ENCODE results near the gene CAMK2A.

CAMK2A gene

DNA sequence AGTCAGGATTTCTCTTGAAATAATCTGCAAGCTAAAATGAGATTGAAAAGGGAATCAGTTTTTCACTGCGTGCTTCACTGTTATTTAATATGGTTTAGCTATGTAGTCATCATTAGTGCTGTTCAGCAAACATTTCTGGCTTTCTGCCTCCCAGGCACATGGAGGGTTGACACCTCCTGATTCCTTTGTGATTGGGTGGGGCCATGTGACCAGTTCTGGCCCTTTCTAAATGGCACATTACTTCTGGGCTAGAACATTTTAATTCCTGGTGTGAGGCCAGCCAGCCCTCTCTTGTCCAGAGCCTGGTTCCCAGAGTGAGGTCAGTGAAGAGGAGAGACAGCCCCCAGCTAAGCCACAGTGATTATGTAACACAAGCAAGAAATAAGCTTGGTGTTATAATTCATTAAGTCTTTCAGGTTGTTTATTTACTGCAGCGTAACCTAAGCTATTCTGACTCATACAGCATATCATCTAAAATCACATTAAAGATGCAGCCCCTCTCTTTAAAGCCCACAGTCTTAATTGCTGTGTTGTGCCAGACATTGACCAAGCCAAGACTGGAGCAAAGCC lies 30.6 kb upstream of the CAMK2A start:
- Histone ChIP-seq H3K4me3 (replicated peaks; ENCODE audit: insufficient read depth, low read length) (no peak overlapping the region), H3K27me3 (ENCODE audit: insufficient read depth, poor library complexity, severe bottlenecking) (no peaks in the 10 kb centered on the region), H3K27ac (replicated peaks) (no peak overlapping the region)
- no peak for DNase-seq (ENCODE audit: low read depth in 1 of 2, low spot score in 1 of 2)
- TF ChIP-seq SPI1 (IDR thresholded peaks at IDR 0.05; ENCODE audit: borderline replicate concordance, low read depth), result no peak
- no peak for TF ChIP-seq CTCF (IDR thresholded peaks at IDR 0.05; ENCODE audit: insufficient read depth, low read length)
- TF ChIP-seq GABPA (IDR thresholded peaks at IDR 0.05; ENCODE audit: low read depth), result no peak
- TF ChIP-seq, protein P1, sequence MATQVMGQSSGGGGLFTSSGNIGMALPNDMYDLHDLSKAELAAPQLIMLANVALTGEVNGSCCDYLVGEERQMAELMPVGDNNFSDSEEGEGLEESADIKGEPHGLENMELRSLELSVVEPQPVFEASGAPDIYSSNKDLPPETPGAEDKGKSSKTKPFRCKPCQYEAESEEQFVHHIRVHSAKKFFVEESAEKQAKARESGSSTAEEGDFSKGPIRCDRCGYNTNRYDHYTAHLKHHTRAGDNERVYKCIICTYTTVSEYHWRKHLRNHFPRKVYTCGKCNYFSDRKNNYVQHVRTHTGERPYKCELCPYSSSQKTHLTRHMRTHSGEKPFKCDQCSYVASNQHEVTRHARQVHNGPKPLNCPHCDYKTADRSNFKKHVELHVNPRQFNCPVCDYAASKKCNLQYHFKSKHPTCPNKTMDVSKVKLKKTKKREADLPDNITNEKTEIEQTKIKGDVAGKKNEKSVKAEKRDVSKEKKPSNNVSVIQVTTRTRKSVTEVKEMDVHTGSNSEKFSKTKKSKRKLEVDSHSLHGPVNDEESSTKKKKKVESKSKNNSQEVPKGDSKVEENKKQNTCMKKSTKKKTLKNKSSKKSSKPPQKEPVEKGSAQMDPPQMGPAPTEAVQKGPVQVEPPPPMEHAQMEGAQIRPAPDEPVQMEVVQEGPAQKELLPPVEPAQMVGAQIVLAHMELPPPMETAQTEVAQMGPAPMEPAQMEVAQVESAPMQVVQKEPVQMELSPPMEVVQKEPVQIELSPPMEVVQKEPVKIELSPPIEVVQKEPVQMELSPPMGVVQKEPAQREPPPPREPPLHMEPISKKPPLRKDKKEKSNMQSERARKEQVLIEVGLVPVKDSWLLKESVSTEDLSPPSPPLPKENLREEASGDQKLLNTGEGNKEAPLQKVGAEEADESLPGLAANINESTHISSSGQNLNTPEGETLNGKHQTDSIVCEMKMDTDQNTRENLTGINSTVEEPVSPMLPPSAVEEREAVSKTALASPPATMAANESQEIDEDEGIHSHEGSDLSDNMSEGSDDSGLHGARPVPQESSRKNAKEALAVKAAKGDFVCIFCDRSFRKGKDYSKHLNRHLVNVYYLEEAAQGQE (IDR thresholded peaks at IDR 0.05; ENCODE audit: insufficient replicate concordance, low read depth), result no peak
- TF ChIP-seq POLR2AphosphoS5 (IDR thresholded peaks at IDR 0.05; ENCODE audit: low read depth), result no peak

GRCh38 chr5:150319484-150319790 lies 29.9 kb upstream of the CAMK2A start:
- TF ChIP-seq GABPA (IDR thresholded peaks at IDR 0.05; ENCODE audit: low read depth) (no peak), POLR2AphosphoS5 (IDR thresholded peaks at IDR 0.05; ENCODE audit: low read depth) (no peak), CTCF (IDR thresholded peaks at IDR 0.05; ENCODE audit: insufficient read depth, low read length) (no peak), SPI1 (IDR thresholded peaks at IDR 0.05; ENCODE audit: borderline replicate concordance, low read depth) (no peak)
- TF ChIP-seq, protein P1 (IDR thresholded peaks at IDR 0.05; ENCODE audit: insufficient replicate concordance, low read depth), result no peak
- Histone ChIP-seq H3K27me3 (ENCODE audit: insufficient read depth, poor library complexity, severe bottlenecking) (no peaks in the 10 kb centered on the region), H3K4me3 (replicated peaks; ENCODE audit: insufficient read depth, low read length) (no peak overlapping the region), H3K27ac (replicated peaks) (no peak overlapping the region)
- no peak for DNase-seq (ENCODE audit: low read depth in 1 of 2, low spot score in 1 of 2)

DNA sequence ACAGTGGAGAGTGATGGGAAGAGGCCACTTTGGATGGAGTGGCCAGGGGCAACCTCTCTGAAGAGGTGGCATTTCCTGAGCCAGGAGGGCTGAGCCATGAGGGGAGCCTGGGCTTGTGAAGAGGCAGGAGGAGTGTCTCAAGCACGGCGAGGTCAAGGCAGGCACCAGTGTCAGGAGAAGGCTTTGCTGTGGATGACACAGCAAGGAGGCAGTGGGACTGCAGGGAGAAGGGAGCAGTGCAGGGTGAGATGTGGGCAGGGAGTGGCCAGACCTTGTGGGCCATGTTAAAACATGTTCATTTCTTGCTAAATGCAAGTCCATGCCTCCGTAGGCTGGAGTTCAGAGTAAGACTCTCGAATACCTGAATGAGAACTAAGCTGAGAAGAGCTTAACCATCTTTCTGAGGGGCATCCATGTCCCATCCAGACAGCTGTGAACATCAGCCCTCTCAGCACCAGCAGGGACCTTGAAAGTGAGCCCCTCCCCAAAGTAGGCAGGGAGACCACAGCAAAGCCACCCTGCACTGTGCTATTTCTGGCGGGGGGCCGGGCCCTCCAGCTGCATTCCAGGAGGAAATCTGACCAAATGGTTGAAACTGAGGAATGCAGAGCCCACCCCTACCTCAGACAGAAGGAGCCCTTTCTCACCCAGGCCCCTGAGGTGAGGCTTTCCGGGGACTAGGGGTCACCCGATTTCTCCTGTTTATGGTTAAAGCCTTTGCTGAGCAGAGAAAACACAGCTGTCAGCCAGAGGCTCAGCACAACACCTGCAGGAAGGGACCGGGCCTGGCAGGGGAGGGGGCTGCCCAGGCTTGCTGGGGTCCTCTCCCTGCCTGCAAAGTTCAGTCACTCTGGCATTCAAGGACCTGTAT lies 29.3 kb upstream of the CAMK2A start:
- TF ChIP-seq CTCF (IDR thresholded peaks at IDR 0.05; ENCODE audit: insufficient read depth, low read length) (no peak), SPI1 (IDR thresholded peaks at IDR 0.05; ENCODE audit: borderline replicate concordance, low read depth) (no peak), GABPA (IDR thresholded peaks at IDR 0.05; ENCODE audit: low read depth) (no peak), POLR2AphosphoS5 (IDR thresholded peaks at IDR 0.05; ENCODE audit: low read depth) (no peak)
- TF ChIP-seq, protein P1 (IDR thresholded peaks at IDR 0.05; ENCODE audit: insufficient replicate concordance, low read depth), result no peak
- no peak overlapping the region for H3K27ac ChIP-seq (replicated peaks)
- no peaks in the 10 kb centered on the region for H3K27me3 ChIP-seq (ENCODE audit: insufficient read depth, poor library complexity, severe bottlenecking)
- DNase-seq (ENCODE audit: low read depth in 1 of 2, low spot score in 1 of 2), result no peak
- no peak overlapping the region for H3K4me3 ChIP-seq (replicated peaks; ENCODE audit: insufficient read depth, low read length)
